Neuron (in vitro differentiated cells): ENCODE results near the gene MVB12B.

ENCODE experiments used
- H2AFZ ChIP-seq: one replicate; pipeline ENCODE4 v1.6.1; 2013; ENCODE audit warnings: low read depth, mild to moderate bottlenecking, inconsistent platforms, low read length, moderate library complexity
- H3K27me3 ChIP-seq: one replicate; pipeline ENCODE4 v1.6.1; 2013; ENCODE audit warnings: low read length; ENCODE audit not compliant: insufficient read depth
- H3K36me3 ChIP-seq: one replicate; pipeline ENCODE4 v1.6.1; 2013; ENCODE audit warnings: low read length; ENCODE audit not compliant: insufficient read depth
- H3K4me1 ChIP-seq: one replicate; pipeline ENCODE4 v1.6.1; 2013; ENCODE audit warnings: low read length; ENCODE audit not compliant: insufficient read depth
- H3K4me3 ChIP-seq: 2 replicates; pipeline ENCODE4 v1.5.1; 2013; ENCODE audit warnings: mild to moderate bottlenecking, low read length, moderate library complexity
- H3K9me3 ChIP-seq: one replicate; pipeline ENCODE4 v1.6.1; 2013; ENCODE audit warnings: low read length

The MVB12B gene

GRCh38 chr9:126391713-126392661 lies 65.4 kb downstream of the MVB12B start:
- H3K36me3 ChIP-seq = peaks cover 76% of the 10 kb centered on the region
- H2AFZ ChIP-seq = no peak overlapping the region
- peaks cover 14% of the 10 kb centered on the region for H3K4me1 ChIP-seq
- H3K4me3 ChIP-seq = no peak overlapping the region
- no peaks in the 10 kb centered on the region for H3K9me3 ChIP-seq
- no peaks in the 10 kb centered on the region for H3K27me3 ChIP-seq

- Histone ChIP-seq H3K27me3 (no peaks in the 10 kb centered on the region), H3K9me3 (no peaks in the 10 kb centered on the region), H2AFZ (no peak overlapping the region), H3K4me3 (no peak overlapping the region), H3K4me1 (peaks cover 14% of the 10 kb centered on the region), H3K36me3 (peaks cover 68% of the 10 kb centered on the region)
Observed at GRCh38 chr9:126392662-126393371, 66.2 kb downstream of the MVB12B start.

- Histone ChIP-seq H3K27me3 (no peaks in the 10 kb centered on the region), H3K4me3 (no peak overlapping the region), H3K9me3 (no peaks in the 10 kb centered on the region), H3K36me3 (peaks cover 60% of the 10 kb centered on the region), H2AFZ (no peak overlapping the region), H3K4me1 (peaks cover 14% of the 10 kb centered on the region)
Observed at GRCh38 chr9:126393876-126394275, 67.2 kb downstream of the MVB12B start.

GRCh38 chr9:126394802-126395201 lies 68.2 kb downstream of the MVB12B start:
- Histone ChIP-seq H3K4me3 (no peak overlapping the region), H3K9me3 (no peaks in the 10 kb centered on the region), H3K4me1 (peaks cover 14% of the 10 kb centered on the region), H3K27me3 (no peaks in the 10 kb centered on the region), H2AFZ (no peak overlapping the region), H3K36me3 (peaks cover 62% of the 10 kb centered on the region)

GRCh38 chr9:126395439-126396212 lies 69.0 kb downstream of the MVB12B start:
- Histone ChIP-seq H3K9me3 (no peaks in the 10 kb centered on the region), H3K4me3 (no peak overlapping the region), H3K36me3 (peaks cover 64% of the 10 kb centered on the region), H2AFZ (no peak overlapping the region), H3K4me1 (peaks cover 14% of the 10 kb centered on the region), H3K27me3 (no peaks in the 10 kb centered on the region)

- H3K27me3 ChIP-seq = no peaks in the 10 kb centered on the region
- H2AFZ ChIP-seq = no peak overlapping the region
- H3K9me3 ChIP-seq = no peaks in the 10 kb centered on the region
- H3K4me1 ChIP-seq = peaks cover 14% of the 10 kb centered on the region
- H3K36me3 ChIP-seq = peaks cover 60% of the 10 kb centered on the region
- H3K4me3 ChIP-seq = no peak overlapping the region
Observed at GRCh38 chr9:126397056-126397455, 70.4 kb downstream of the MVB12B start.

GRCh38 chr9:126398403-126399058 lies 71.9 kb downstream of the MVB12B start:
- Histone ChIP-seq H3K36me3 (peaks cover 56% of the 10 kb centered on the region), H3K27me3 (no peaks in the 10 kb centered on the region), H3K4me3 (no peak overlapping the region), H2AFZ (no peak overlapping the region), H3K4me1 (peaks cover 14% of the 10 kb centered on the region), H3K9me3 (no peaks in the 10 kb centered on the region)

GRCh38 chr9:126399251-126399650 lies 72.6 kb downstream of the MVB12B start:
- Histone ChIP-seq H3K4me3 (no peak overlapping the region), H3K9me3 (no peaks in the 10 kb centered on the region), H2AFZ (no peak overlapping the region), H3K4me1 (peaks cover 14% of the 10 kb centered on the region), H3K27me3 (no peaks in the 10 kb centered on the region), H3K36me3 (peaks cover 53% of the 10 kb centered on the region)

- H3K4me1 ChIP-seq = peaks cover 13% of the 10 kb centered on the region
- H3K36me3 ChIP-seq = peaks cover 52% of the 10 kb centered on the region
Observed at GRCh38 chr9:126399789-126400188, 73.2 kb downstream of the MVB12B start.

GRCh38 chr9:126400571-126400970 lies 73.9 kb downstream of the MVB12B start:
- Histone ChIP-seq H3K4me3 (no peak overlapping the region), H3K9me3 (no peaks in the 10 kb centered on the region), H3K36me3 (peaks cover 44% of the 10 kb centered on the region), H3K27me3 (no peaks in the 10 kb centered on the region), H3K4me1 (peaks cover 5% of the 10 kb centered on the region), H2AFZ (no peak overlapping the region)

More at GRCh38 chr9:126399789-126400188, 73.2 kb downstream of the MVB12B start:
- Histone ChIP-seq H3K9me3 (no peaks in the 10 kb centered on the region), H3K4me3 (no peak overlapping the region), H2AFZ (no peak overlapping the region), H3K27me3 (no peaks in the 10 kb centered on the region)

GRCh38 chr9:126401107-126401506 lies 74.5 kb downstream of the MVB12B start:
- no peak overlapping the region for H3K4me3 ChIP-seq
- H3K4me1 ChIP-seq = peaks cover 2% of the 10 kb centered on the region
- H3K36me3 ChIP-seq = peaks cover 39% of the 10 kb centered on the region
- H2AFZ ChIP-seq = no peak overlapping the region
- H3K9me3 ChIP-seq = no peaks in the 10 kb centered on the region
- no peaks in the 10 kb centered on the region for H3K27me3 ChIP-seq

GRCh38 chr9:126401581-126401980 lies 75.0 kb downstream of the MVB12B start:
- H3K36me3 ChIP-seq = peaks cover 34% of the 10 kb centered on the region
- H3K4me1 ChIP-seq = peaks cover 6% of the 10 kb centered on the region

More at GRCh38 chr9:126401581-126401980, 75.0 kb downstream of the MVB12B start:
- Histone ChIP-seq H3K9me3 (no peaks in the 10 kb centered on the region), H3K27me3 (no peaks in the 10 kb centered on the region), H3K4me3 (no peak overlapping the region), H2AFZ (no peak overlapping the region)
